Measurements from ENCODE around the gene PRXL2C.

PRXL2C gene

DNA sequence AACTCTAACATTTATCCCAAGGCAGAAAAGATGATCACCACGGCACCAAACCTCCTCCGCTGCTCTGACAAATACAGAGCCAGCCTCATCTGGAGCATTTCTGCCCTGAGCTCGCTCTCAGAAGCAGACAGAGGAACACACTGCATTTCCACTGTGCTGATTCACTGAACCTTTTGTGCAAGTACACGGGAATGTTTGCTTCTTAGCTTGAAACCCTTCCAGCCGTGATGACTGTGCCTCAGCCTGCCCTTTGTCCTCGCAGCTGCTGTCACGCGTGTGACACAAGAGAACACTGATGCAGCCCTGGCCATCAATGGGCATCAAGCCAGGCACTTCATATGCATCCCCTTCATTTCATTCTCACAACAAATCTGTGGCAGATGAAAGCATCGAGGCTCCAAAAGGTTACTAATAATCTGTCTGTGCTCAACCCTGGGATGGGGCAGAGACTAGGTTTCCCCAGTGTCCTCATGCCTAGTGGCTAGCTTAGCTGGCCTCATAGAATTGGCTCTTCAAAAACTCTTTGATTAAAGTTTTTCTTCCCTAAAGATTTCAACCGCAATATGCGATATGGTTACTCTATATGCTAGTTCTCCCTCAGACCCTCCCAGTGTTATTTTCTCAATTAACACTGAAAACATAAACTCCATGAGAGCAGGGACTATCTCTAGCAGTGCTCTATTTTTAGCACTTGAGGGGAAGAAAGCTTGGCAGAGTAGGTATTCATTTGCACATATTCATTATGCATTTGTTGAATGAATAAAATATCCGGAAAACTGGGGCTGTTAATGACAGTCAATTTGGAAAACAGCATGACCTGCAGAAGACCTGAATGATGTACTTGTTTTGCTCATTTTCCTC, 42.8 kb downstream of the PRXL2C start:
- Mint-ChIP-seq H3K36me3 (ENCODE audit: low read depth) (no peaks in the 10 kb centered on the region), H3K27ac (no peak overlapping the region), H3K4me3 (no peak overlapping the region), H3K9me3 (no peaks in the 10 kb centered on the region), H3K4me1 (ENCODE audit: low read depth) (no peaks in the 10 kb centered on the region), H3K27me3 (peaks cover 51% of the 10 kb centered on the region)
- intact Hi-C loops (cut with micrococcal nuclease): no loop called here

DNA sequence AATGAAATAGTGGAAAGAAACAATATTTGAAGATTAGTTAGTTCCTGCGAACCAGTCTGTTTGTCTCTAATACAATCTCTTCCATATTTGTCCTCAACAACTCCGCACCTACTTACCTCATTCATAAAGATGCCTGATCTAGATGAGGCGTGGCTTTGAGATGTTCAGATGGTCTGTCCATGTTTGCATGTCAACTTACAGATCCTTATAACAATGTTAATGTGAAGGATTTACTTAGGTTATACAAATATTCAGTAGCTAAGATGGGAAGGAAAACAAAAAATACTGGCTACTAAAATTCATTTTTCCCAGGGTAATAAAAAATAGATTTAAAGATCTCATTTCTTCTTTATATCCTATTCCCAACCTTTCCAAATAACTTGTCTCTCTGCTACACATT, 43.8 kb downstream of the PRXL2C start:
- intact Hi-C loops (cut with micrococcal nuclease): no loop called here
- Mint-ChIP-seq H3K27ac (no peak overlapping the region), H3K27me3 (peaks cover 41% of the 10 kb centered on the region), H3K4me1 (ENCODE audit: low read depth) (no peaks in the 10 kb centered on the region), H3K9me3 (no peaks in the 10 kb centered on the region), H3K4me3 (no peak overlapping the region), H3K36me3 (ENCODE audit: low read depth) (no peaks in the 10 kb centered on the region)

DNA sequence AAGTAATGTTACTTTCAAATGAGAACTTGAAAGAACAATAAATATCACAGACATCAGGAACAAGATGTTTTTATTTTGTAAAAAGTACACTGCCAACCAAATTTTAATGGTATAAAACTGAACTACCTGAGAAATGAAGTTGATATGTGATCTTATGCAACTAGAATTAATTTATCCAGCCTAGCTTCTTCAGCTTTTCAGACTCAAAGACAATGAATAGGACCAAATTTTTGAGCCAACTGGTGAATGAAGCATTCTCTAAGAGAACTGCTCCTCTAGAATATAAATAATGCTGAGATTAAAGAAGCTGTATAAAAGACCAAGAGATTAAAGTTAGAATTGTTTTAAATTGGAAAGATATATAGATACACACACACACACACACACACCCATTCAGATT, 45.4 kb downstream of the PRXL2C start:
- H3K4me1 Mint-ChIP-seq (ENCODE audit: low read depth): no peaks in the 10 kb centered on the region
- H3K27ac Mint-ChIP-seq: no peak overlapping the region
- no peaks in the 10 kb centered on the region for H3K36me3 Mint-ChIP-seq (ENCODE audit: low read depth)
- H3K27me3 Mint-ChIP-seq: peaks cover 30% of the 10 kb centered on the region
- no peak overlapping the region for H3K4me3 Mint-ChIP-seq
- intact Hi-C loops (cut with micrococcal nuclease): no loop called here
- no peaks in the 10 kb centered on the region for H3K9me3 Mint-ChIP-seq

GRCh38 chr9:96607971-96608370, 47.1 kb downstream of the PRXL2C start:
- H3K27ac Mint-ChIP-seq: no peak overlapping the region
- intact Hi-C loops (cut with micrococcal nuclease): no loop called here
- no peak overlapping the region for H3K4me3 Mint-ChIP-seq
- H3K9me3 Mint-ChIP-seq: no peaks in the 10 kb centered on the region
- no peaks in the 10 kb centered on the region for H3K36me3 Mint-ChIP-seq (ENCODE audit: low read depth)
- H3K4me1 Mint-ChIP-seq (ENCODE audit: low read depth): no peaks in the 10 kb centered on the region
- peaks cover 21% of the 10 kb centered on the region for H3K27me3 Mint-ChIP-seq

GRCh38 chr9:96605328-96605727, 49.8 kb downstream of the PRXL2C start:
- intact Hi-C loops (cut with micrococcal nuclease): no loop called here
- H3K4me1 Mint-ChIP-seq (ENCODE audit: low read depth): no peaks in the 10 kb centered on the region
- no peaks in the 10 kb centered on the region for H3K9me3 Mint-ChIP-seq
- no peak overlapping the region for H3K4me3 Mint-ChIP-seq
- H3K36me3 Mint-ChIP-seq (ENCODE audit: low read depth): no peaks in the 10 kb centered on the region
- peaks cover 3% of the 10 kb centered on the region for H3K27me3 Mint-ChIP-seq
- H3K27ac Mint-ChIP-seq: no peak overlapping the region

DNA sequence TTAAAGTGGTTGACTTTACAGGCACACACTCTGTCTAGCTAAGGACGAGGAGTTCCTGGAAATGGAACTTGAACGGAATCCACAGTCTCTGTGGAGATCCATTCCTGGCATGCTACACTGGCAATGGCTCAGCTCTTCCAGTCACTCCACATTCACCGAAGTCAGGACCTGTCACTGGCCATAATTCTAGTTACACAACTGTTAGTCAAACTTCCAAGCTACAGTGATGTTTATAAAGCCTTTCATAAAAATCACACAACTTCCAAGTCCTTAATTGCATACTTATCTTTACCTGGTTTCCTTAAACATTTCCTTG, 51.2 kb downstream of the PRXL2C start:
- H3K36me3 Mint-ChIP-seq (ENCODE audit: low read depth): no peaks in the 10 kb centered on the region
- no peak overlapping the region for H3K4me3 Mint-ChIP-seq
- no peak overlapping the region for H3K27ac Mint-ChIP-seq
- peaks cover under 1% of the 10 kb centered on the region for H3K27me3 Mint-ChIP-seq
- intact Hi-C loops (cut with micrococcal nuclease): no loop called here
- H3K9me3 Mint-ChIP-seq: no peaks in the 10 kb centered on the region
- no peaks in the 10 kb centered on the region for H3K4me1 Mint-ChIP-seq (ENCODE audit: low read depth)

GRCh38 chr9:96603305-96604003, 51.7 kb downstream of the PRXL2C start:
- Mint-ChIP-seq H3K4me1 (ENCODE audit: low read depth) (no peaks in the 10 kb centered on the region), H3K4me3 (no peak overlapping the region), H3K27ac (no peak overlapping the region), H3K36me3 (ENCODE audit: low read depth) (no peaks in the 10 kb centered on the region), H3K27me3 (no peaks in the 10 kb centered on the region), H3K9me3 (no peaks in the 10 kb centered on the region)
- intact Hi-C loops (cut with micrococcal nuclease): no loop called here

DNA sequence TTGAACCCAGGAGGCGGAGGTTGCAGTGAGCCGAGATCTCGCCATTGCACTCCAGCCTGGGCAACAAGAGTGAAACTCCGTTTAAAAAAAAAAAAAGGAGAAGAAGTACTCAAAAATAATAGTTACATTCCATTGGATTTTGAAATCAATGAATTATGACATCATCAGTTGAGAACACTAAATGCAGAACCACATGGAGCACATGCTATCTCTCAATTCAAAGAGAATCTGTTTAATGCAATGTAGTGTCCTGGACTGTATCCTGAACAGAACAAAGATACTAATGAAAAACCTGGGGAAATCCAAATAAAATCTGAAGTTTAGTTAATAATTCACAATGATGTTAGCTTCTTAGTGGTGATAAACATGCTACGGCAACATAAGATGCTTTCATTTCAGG, 55.8 kb downstream of the PRXL2C start:
- Mint-ChIP-seq H3K4me3 (no peak overlapping the region), H3K9me3 (no peaks in the 10 kb centered on the region), H3K27me3 (no peaks in the 10 kb centered on the region), H3K4me1 (ENCODE audit: low read depth) (no peaks in the 10 kb centered on the region), H3K36me3 (ENCODE audit: low read depth) (no peaks in the 10 kb centered on the region), H3K27ac (no peak overlapping the region)
- intact Hi-C loops (cut with micrococcal nuclease): no loop called here

GRCh38 chr9:96596601-96597111, 58.5 kb downstream of the PRXL2C start:
- intact Hi-C loops (cut with micrococcal nuclease): no loop called here
- Mint-ChIP-seq H3K27me3 (peaks cover under 1% of the 10 kb centered on the region), H3K4me1 (ENCODE audit: low read depth) (no peaks in the 10 kb centered on the region), H3K27ac (no peak overlapping the region), H3K9me3 (no peaks in the 10 kb centered on the region), H3K36me3 (ENCODE audit: low read depth) (no peaks in the 10 kb centered on the region), H3K4me3 (no peak overlapping the region)
